NOMO-1 treated with DMSO at 0.1 percent for 48 hours (cell line): ENCODE results near the gene CDC42EP3.

ENCODE experiments used
- DNase-seq: peaks from one replicate; lab custom pipeline; 2025; ENCODE audit not compliant: unreplicated experiment; lab: John Stamatoyannopoulos, UW

The CDC42EP3 gene

GRCh38 chr2:37619959-37620300, 51.5 kb downstream of the CDC42EP3 start:
- DNase-seq: no peak

- no peak for DNase-seq
Observed at GRCh38 chr2:37619230-37619958, 52.0 kb downstream of the CDC42EP3 start.

- DNase-seq: no peak
Observed at GRCh38 chr2:37618326-37618725, 53.1 kb downstream of the CDC42EP3 start.

GRCh38 chr2:37617119-37617892, 54.1 kb downstream of the CDC42EP3 start:
- DNase-seq: peak; percentile 21

- no peak for DNase-seq
Observed at GRCh38 chr2:37616677-37617005, 54.8 kb downstream of the CDC42EP3 start.

GRCh38 chr2:37615804-37616676, 55.4 kb downstream of the CDC42EP3 start:
- DNase-seq: peak; percentile 79

- DNase-seq: no peak
Observed at GRCh38 chr2:37614061-37614738, 57.2 kb downstream of the CDC42EP3 start.

- no peak for DNase-seq
Observed at GRCh38 chr2:37612382-37612781, 59.1 kb downstream of the CDC42EP3 start.

GRCh38 chr2:37610638-37611289, 60.7 kb downstream of the CDC42EP3 start:
- DNase-seq: no peak

GRCh38 chr2:37609782-37610181, 61.7 kb downstream of the CDC42EP3 start:
- DNase-seq: no peak

GRCh38 chr2:37604716-37605115, 66.7 kb downstream of the CDC42EP3 start:
- DNase-seq: no peak

- no peak for DNase-seq
Observed at GRCh38 chr2:37602702-37603101, 68.7 kb downstream of the CDC42EP3 start.

GRCh38 chr2:37602040-37602439, 69.4 kb downstream of the CDC42EP3 start:
- no peak for DNase-seq

GRCh38 chr2:37601569-37601968, 69.9 kb downstream of the CDC42EP3 start:
- no peak for DNase-seq

- DNase-seq: peak; percentile 89
Observed at GRCh38 chr2:37600735-37601134, 70.7 kb downstream of the CDC42EP3 start.

GRCh38 chr2:37599688-37600525, 71.5 kb downstream of the CDC42EP3 start:
- no peak for DNase-seq

- DNase-seq: no peak
Observed at GRCh38 chr2:37593694-37594093, 77.7 kb downstream of the CDC42EP3 start.

GRCh38 chr2:37593024-37593423, 78.4 kb downstream of the CDC42EP3 start:
- DNase-seq: no peak
